DND-41 (cell line): ENCODE measurements around the gene NFATC2.
"Not testable (repeated sequence)": the region's sequence is repeated elsewhere in the genome, so short reads cannot be mapped to it uniquely, and the experiment has no call there.

Experiments used
- EZH2 ChIP-seq: IDR thresholded peaks from 3 replicates; pipeline ENCODE4 v1.6.1; 2012; ENCODE audit warnings: borderline replicate concordance, low read depth, mild to moderate bottlenecking, moderate library complexity, low read length, inconsistent platforms; ENCODE audit not compliant: severe bottlenecking
- TF ChIP-seq, protein P1 (sequence below): IDR thresholded peaks from 2 replicates; pipeline ENCODE4 v1.5.1; 2012; ENCODE audit warnings: borderline replicate concordance, low read length, moderate library complexity, mild to moderate bottlenecking; ENCODE audit not compliant: poor library complexity, severe bottlenecking; ENCODE audit errors: extremely low read depth

DNA sequence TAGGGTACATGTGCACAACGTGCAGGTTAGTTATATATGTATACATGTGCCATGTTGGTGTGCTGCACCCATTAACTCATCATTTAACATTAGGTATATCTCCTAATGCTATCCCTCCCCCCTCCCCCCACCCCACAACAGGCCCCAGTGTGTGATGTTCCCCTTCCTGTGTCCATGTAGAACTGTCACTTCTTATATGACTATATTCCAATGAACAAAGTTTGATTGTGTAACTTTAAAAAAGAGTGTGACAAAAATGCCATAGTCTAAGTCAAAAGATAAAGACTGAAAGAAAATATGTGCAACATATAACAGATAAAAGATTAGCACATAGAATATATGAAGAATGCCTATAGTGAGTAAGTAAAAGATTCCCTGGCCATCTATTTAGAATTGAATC, 66.4 kb downstream of the NFATC2 start:
- TF ChIP-seq, protein P1, sequence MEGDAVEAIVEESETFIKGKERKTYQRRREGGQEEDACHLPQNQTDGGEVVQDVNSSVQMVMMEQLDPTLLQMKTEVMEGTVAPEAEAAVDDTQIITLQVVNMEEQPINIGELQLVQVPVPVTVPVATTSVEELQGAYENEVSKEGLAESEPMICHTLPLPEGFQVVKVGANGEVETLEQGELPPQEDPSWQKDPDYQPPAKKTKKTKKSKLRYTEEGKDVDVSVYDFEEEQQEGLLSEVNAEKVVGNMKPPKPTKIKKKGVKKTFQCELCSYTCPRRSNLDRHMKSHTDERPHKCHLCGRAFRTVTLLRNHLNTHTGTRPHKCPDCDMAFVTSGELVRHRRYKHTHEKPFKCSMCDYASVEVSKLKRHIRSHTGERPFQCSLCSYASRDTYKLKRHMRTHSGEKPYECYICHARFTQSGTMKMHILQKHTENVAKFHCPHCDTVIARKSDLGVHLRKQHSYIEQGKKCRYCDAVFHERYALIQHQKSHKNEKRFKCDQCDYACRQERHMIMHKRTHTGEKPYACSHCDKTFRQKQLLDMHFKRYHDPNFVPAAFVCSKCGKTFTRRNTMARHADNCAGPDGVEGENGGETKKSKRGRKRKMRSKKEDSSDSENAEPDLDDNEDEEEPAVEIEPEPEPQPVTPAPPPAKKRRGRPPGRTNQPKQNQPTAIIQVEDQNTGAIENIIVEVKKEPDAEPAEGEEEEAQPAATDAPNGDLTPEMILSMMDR = not testable (repeated sequence)
- not testable (repeated sequence) for TF ChIP-seq EZH2
